Subcutaneous adipose tissue (tissue), 4 donors: ENCODE measurements around the gene METAP1D. TPM values are rescaled to one million over a fixed set of nuclear protein-coding genes. Genes with fewer than 3 reads are reported as not detected.

Experiments
- CTCF ChIP-seq: fragments of 450-650 bp; IDR thresholded peaks from one replicate; pipeline ENCODE4 v1.5.1; 2016; ENCODE audit warnings: low read depth, mild to moderate bottlenecking, control low read depth, antibody characterized with exemption, moderate library complexity
- total RNA-seq, 4 donors: library from RNA; depleted of rRNA; stranded (reverse); fragments of >200 nt; gene quantifications; one replicate each; pipeline ENCODE4 v1.1.0, GENCODE V29; 2016

METAP1D gene
- total RNA-seq, 4 donors from 2014 or later: 4.8 to 14.3 (median 6.6) TPM

GRCh38 chr2:172119089-172119488 lies 119.3 kb downstream of the METAP1D start:
- no peak for TF ChIP-seq CTCF

DNA sequence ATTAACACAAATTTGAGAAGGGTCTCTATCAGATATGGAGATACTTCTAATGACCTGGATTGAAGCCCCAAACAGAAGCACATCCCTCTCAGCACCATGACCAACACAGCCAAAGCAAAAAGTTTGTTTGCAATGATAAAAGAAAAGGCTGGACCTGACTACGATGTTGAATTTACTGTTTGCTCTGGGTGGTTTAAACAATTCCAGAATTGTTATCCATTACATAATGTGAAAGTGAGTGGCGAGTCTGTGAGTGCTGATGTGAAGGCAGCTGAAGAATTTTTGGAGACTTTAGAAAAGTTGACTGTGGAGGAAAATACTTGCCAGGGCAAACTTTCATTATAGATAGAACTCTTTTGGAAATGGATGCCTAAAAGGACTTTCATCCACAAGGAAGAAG lies 120.4 kb downstream of the METAP1D start:
- no peak for TF ChIP-seq CTCF

DNA sequence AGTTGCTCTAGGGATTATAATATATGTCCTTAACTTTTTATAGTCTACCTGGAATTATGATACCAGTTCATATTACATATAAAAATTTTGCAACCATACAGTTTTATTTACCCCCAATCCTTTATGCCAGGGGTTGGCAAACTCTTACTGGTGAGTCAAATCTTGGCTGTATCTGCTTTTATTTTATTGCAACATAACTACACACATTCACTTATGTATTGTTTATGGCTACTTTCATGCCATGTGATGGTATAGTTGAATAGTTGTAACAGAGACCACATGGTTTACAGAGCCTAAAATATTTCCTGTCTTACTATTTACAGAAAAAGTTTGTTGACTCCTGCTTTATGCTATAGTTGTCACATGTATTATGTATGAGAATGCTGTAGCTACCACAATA lies 128.7 kb downstream of the METAP1D start:
- TF ChIP-seq CTCF: no peak

- no peak for TF ChIP-seq CTCF
These were observed 129.7 kb downstream of the METAP1D start for GRCh38 chr2:172129404-172129803.

Other genes with a start within 250 kb of the METAP1D start
- 10 to 100 TPM; 12.4 to 24.0 (median 14.6) TPM for gene SLC25A12, start 105.7 kb upstream of the METAP1D start, total RNA-seq
- gene HAT1, start 77.5 kb upstream of the METAP1D start, total RNA-seq: 10 to 100 TPM; 17.0 to 38.6 (median 22.7) TPM
- gene DLX1, start 85.6 kb downstream of the METAP1D start, total RNA-seq: not detected
- not detected for gene DLX2, start 102.9 kb downstream of the METAP1D start, total RNA-seq